ENCODE data around the gene TMEM214. TPM values are rescaled to one million over a fixed set of nuclear protein-coding genes. Genes with fewer than 3 reads are reported as not detected.
A peak's percentile ranks its signal among the peaks of the same experiment; 100 is the strongest.
"Not testable (repeated sequence)": the region's sequence is repeated elsewhere in the genome, so short reads cannot be mapped to it uniquely, and the experiment has no call there.

Gene TMEM214
- polyA plus RNA-seq, 1 donor = 68.9 TPM

- no peak for DNase-seq
Measured at GRCh38 chr2:27060323-27060722, 27.6 kb downstream of the TMEM214 start.

DNA sequence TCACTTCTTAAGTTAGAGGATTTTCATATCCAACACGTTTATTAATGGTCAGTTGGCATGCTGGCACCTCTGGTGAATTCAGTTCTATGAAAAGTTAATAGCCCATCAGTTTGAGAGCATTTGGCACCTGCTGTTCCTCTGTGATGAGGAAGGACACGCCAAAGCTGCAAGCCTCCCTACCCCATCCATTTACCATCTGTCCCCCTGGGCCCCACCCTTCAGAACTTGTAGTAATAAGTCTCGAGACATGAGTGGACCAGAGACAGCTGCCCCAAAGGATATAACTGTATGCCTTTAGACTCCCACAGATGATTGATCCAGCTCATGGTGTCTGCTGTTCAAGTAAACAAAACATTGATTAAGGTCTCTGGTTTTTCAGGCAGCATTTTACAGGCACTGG is 32.4 kb downstream of the TMEM214 start:
- no peak for DNase-seq

DNA sequence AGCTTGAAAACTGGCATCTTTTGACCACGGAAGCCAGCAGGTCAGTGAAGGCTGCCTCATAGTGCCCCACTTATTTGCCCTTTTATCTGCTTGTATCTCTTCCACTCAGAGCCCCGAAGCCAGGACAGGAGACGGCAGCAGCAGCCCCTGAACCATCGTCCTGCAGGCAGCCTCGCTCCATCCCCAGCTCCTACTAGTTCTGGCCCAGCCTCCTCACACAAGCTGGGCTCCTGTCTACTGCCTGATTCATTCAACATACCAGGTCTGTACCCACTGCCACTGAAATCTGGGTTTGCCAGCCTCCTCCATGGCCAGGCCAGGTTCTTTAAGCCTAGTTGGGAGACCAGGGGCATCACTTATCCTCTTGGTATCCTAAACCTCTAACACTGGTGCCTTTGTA is 34.6 kb downstream of the TMEM214 start:
- DNase-seq = no peak

DNA sequence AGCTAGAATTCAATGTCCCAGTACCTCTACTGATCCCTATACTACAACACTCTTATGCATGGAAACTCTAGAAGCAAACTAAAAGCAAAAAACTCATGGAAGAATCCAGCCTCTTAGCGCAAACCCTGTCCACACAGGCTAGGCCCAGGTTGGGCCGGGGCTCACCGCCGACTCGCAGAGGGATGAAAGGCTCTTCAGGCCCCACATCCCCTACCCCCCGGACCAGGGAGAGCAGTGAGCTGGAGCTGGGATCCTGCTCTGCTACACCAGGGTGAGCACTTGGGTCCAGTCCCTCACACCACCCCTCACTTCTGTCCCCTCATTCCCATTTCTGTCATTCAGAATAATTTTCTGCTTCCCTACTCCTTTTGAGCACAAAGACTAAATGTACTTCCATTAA is 36.7 kb downstream of the TMEM214 start:
- DNase-seq = no peak

DNA sequence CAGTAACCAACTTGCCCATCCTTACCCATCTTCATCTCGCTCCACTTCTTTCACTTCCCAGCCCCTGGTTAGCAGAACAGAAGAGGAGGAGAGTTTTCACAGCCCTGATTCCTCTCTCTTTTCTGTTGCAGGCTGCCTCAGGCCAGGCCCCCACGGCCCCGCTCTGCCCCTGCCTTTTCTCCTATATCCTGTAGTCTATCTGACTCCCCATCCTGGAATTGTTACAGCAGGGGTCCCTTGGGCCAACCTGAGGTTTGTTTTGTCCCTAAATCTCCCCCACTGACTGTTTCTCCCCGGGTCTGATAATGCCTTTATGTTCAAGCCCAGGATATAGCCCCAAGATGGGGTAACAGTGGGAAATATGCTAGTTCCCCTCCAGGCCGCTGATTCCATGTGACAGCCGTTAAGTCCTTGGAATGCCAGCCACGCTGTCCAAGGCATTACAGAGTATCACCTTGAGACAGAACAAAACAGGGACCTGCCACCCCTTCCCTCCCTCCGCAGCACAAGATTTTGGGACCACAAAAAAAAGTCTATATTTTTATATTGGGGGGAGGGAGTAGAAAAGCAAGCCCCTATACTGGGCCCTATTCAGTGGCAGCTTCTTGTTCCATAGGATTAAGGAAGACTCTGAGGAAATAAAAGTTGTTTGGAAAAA is 37.3 kb downstream of the TMEM214 start:
- DNase-seq = no peak

GRCh38 chr2:27070653-27071276 is 38.0 kb downstream of the TMEM214 start:
- DNase-seq = no peak

DNA sequence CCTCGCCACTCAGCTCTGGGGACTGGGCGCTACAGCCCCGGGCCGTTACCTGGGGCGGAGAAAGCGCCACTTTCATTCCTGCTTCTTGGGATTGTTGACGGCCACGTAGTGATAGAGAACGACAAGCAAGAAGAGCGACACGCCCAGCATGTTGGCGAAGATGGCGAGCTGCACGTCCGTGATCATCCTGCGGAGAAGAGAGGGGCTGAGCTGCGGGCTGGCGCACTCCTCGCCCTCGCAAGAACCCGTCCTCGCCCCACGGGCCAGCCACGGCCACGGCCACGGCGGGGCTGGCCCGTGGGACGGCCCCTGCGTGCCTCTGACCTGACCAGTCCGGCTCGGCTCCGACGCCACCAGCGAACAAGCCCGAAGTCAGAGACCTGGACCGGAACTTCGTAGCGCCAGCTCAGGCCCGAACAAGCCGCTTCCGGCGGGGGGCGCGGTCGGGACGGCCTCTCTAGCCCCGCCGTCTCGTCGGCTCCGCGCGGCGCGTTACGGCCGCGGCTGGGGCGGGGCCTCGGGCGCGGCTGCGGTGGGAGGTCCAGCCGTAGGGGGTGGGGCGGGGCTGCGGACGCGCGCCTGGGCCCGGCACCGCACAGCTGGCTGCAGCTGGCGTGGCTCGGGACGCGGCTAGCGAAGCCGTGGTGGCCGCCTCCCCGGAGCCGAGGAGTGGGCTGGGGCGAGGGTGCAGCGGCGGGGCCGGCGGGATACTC is 38.7 kb downstream of the TMEM214 start, which contains the start of gene OST4:
OST4 (minus strand) TSS at position 378 of the 713 bp plus-strand sequence.
- peak; percentile 93 for DNase-seq

DNA sequence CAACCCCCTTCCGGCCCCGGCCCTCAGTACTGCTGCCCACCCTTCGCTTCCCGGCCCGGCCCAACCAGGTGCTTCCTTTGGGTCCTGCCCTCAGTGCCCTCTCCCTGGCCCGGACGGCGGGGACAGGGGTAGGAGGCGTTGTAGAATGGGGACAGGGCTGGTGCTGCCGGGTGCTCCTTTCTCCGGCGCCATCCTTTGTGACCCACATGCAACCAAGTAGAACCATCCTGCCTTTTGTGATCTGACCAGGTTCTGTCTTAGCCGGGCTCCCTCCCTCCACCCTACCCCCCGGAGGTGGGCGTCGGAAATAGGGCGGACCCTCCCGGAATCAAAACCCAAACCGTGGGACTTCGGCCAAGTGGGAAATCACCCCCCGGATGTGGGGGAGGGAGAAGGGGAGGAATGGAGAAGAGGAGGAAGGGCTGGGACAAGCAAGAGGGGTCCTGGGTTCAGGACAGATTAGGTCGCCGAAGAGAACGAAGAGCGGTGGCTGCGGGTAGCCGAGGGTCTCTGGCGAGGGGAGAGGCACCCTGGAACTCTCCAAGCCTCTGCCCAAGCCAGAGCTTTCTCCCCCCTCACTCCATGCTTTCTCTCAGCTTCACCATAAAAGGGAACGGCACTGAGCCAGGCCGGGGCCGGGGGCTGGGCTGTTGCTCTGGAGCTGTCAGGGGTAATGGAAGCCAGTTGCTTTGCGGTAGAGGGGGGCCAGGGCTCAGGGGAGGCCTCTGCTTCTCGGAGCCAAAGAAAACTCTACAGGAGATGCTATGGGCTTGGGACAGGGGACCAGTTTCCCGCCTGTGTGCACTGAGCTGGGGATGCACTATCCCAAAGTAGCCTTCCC is 39.4 kb downstream of the TMEM214 start:
- peak; percentile 87 for DNase-seq

GRCh38 chr2:27072920-27073319 is 40.2 kb downstream of the TMEM214 start:
- DNase-seq = no peak

GRCh38 chr2:27073782-27074181 is 41.0 kb downstream of the TMEM214 start:
- DNase-seq = no peak

GRCh38 chr2:27074738-27075565 is 42.2 kb downstream of the TMEM214 start:
- DNase-seq = no peak

- not testable (repeated sequence) for DNase-seq
Measured at GRCh38 chr2:27075566-27075871, 42.8 kb downstream of the TMEM214 start.

GRCh38 chr2:27076323-27076722 is 43.6 kb downstream of the TMEM214 start:
- DNase-seq = no peak

DNA sequence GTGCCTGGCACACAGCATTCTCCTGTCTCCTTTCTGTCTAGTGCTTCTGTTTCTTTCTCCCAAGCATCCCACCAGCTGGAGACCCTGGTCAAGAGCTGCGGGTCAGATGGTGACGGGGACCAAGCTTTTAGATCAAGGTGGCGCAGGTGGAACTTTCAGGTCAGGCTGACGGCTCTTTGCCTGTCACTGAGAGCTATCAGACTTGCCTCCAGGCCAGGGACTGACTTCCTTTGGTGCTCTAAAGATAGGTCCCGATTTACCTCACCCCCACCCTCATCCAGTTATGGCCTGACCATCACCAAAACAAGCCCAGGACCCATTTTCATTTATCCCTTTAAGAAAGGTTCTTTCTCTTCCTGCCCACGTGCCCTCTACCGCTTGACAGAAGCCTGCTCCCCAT is 44.5 kb downstream of the TMEM214 start:
- DNase-seq = no peak

GRCh38 chr2:27078267-27079194 is 45.8 kb downstream of the TMEM214 start, which contains the start of gene EMILIN1:
Gene EMILIN1 (plus strand): TSS chr2:27078615. CDS start chr2:27079066, 451 bp downstream.
- peak; percentile 85 for DNase-seq

DNA sequence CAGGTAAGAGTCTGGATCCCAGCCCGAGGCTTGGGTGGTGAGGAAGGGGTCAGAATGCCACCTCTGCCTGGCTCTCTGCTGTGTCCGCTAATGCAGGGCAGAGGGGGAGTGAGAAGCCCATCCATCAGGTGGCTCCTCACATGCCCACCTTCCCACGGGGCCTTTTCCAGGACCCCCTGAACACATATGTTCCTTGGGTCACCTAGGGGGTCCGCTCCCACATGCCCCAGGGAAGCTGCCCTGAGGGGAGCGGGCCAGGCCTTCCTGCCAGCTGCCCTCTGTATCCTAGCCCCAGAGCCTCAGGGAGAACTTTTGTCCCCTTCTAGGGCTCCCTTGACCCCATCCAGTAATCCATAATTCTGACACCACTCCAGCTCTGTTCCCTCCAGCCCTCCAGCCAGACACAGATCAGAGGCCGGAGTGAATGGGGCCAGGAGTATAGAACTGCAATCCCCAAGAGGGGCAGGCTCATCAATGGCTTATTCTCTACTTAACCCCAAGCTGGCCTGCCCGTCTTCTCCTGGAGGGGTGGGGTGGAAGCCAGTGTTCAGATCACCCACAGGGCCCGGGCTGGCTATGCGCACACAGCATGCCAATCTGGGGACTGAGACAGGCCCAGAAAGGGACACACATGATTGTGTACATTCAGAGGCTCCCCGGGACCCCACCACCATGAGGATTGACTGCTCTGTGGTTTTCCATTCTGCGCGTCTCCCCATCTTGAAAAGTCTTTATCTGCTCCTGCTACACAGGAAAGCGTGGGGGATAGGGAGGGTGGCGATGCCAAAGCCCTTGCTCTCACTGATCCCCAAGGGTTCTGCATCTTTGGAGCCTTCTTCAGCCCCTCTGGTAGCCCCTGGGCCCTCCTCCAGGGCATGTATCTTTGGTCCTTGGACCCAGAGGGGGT is 46.7 kb downstream of the TMEM214 start:
- DNase-seq = no peak

- DNase-seq = no peak
Measured at GRCh38 chr2:27080140-27080469, 47.3 kb downstream of the TMEM214 start.

GRCh38 chr2:27080603-27080936 is 47.8 kb downstream of the TMEM214 start:
- DNase-seq = no peak

- DNase-seq = no peak
Measured at GRCh38 chr2:27081984-27082772, 49.4 kb downstream of the TMEM214 start.

Measured in left kidney (tissue), 2 donors.